ENCODE data around the gene GPC3. TPM values are rescaled to one million over a fixed set of nuclear protein-coding genes. Genes with fewer than 3 reads are reported as not detected.
"Not testable (repeated sequence)": the region's sequence is repeated elsewhere in the genome, so short reads cannot be mapped to it uniquely, and the experiment has no call there.

Gene GPC3
- polyA plus RNA-seq, 1 donor: 75.8 TPM

GRCh38 chrX:133897593-133898163 lies 87.7 kb downstream of the GPC3 start:
- Histone ChIP-seq H3K4me3 (ENCODE audit: low read length) (no peak overlapping the region), H3K9me3 (ENCODE audit: control insufficient read depth, low read depth, low read length) (no peaks in the 10 kb centered on the region), H3K36me3 (ENCODE audit: control insufficient read depth, insufficient read depth, low read length) (no peaks in the 10 kb centered on the region), H3K27ac (ENCODE audit: low read length) (no peak overlapping the region), H3K4me1 (ENCODE audit: control insufficient read depth, insufficient read depth, low read length) (no peaks in the 10 kb centered on the region), H3K27me3 (ENCODE audit: control insufficient read depth, insufficient read depth, low read length) (no peaks in the 10 kb centered on the region)
- DNase-seq: no peak
- no CpG with 5 or more reads among the region's 4 CpGs for WGBS (ENCODE audit: insufficient coverage, low lambda C conversion rate)

- Histone ChIP-seq H3K4me1 (ENCODE audit: control insufficient read depth, insufficient read depth, low read length) (no peaks in the 10 kb centered on the region), H3K27ac (ENCODE audit: low read length) (no peak overlapping the region), H3K27me3 (ENCODE audit: control insufficient read depth, insufficient read depth, low read length) (no peaks in the 10 kb centered on the region), H3K36me3 (ENCODE audit: control insufficient read depth, insufficient read depth, low read length) (no peaks in the 10 kb centered on the region), H3K4me3 (ENCODE audit: low read length) (no peak overlapping the region), H3K9me3 (ENCODE audit: control insufficient read depth, low read depth, low read length) (no peaks in the 10 kb centered on the region)
- DNase-seq: no peak
- no CpG with 5 or more reads among the region's 2 CpGs for WGBS (ENCODE audit: insufficient coverage, low lambda C conversion rate)
These were observed 93.1 kb downstream of the GPC3 start for GRCh38 chrX:133892337-133892736.

- Histone ChIP-seq H3K4me1 (ENCODE audit: control insufficient read depth, insufficient read depth, low read length) (no peaks in the 10 kb centered on the region), H3K27me3 (ENCODE audit: control insufficient read depth, insufficient read depth, low read length) (no peaks in the 10 kb centered on the region), H3K4me3 (ENCODE audit: low read length) (no peak overlapping the region), H3K9me3 (ENCODE audit: control insufficient read depth, low read depth, low read length) (no peaks in the 10 kb centered on the region), H3K27ac (ENCODE audit: low read length) (no peak overlapping the region), H3K36me3 (ENCODE audit: control insufficient read depth, insufficient read depth, low read length) (no peaks in the 10 kb centered on the region)
- WGBS (ENCODE audit: insufficient coverage, low lambda C conversion rate): no CpG with 5 or more reads among the region's 1 CpG
- no peak for DNase-seq
These were observed 96.4 kb downstream of the GPC3 start for GRCh38 chrX:133888984-133889383.

GRCh38 chrX:133888084-133888483 lies 97.3 kb downstream of the GPC3 start:
- not testable (repeated sequence) for H3K27ac ChIP-seq (ENCODE audit: low read length); H3K9me3 ChIP-seq (ENCODE audit: control insufficient read depth, low read depth, low read length)
- no CpG with 5 or more reads among the region's 3 CpGs for WGBS (ENCODE audit: insufficient coverage, low lambda C conversion rate)

GRCh38 chrX:133884430-133885394 lies 100.7 kb downstream of the GPC3 start:
- Histone ChIP-seq H3K27ac (ENCODE audit: low read length) (no peak overlapping the region), H3K4me1 (ENCODE audit: control insufficient read depth, insufficient read depth, low read length) (no peaks in the 10 kb centered on the region), H3K36me3 (ENCODE audit: control insufficient read depth, insufficient read depth, low read length) (no peaks in the 10 kb centered on the region), H3K4me3 (ENCODE audit: low read length) (no peak overlapping the region), H3K27me3 (ENCODE audit: control insufficient read depth, insufficient read depth, low read length) (no peaks in the 10 kb centered on the region), H3K9me3 (ENCODE audit: control insufficient read depth, low read depth, low read length) (no peaks in the 10 kb centered on the region)
- no peak for DNase-seq
- WGBS (ENCODE audit: insufficient coverage, low lambda C conversion rate): no CpG with 5 or more reads among the region's 4 CpGs

More at GRCh38 chrX:133888084-133888483, 97.3 kb downstream of the GPC3 start:
- not testable (repeated sequence) for DNase-seq; H3K36me3 ChIP-seq (ENCODE audit: control insufficient read depth, insufficient read depth, low read length); H3K27me3 ChIP-seq (ENCODE audit: control insufficient read depth, insufficient read depth, low read length); H3K4me3 ChIP-seq (ENCODE audit: low read length); H3K4me1 ChIP-seq (ENCODE audit: control insufficient read depth, insufficient read depth, low read length)

GRCh38 chrX:133881893-133882292 lies 103.5 kb downstream of the GPC3 start:
- no peak overlapping the region for H3K4me3 ChIP-seq (ENCODE audit: low read length)
- H3K36me3 ChIP-seq (ENCODE audit: control insufficient read depth, insufficient read depth, low read length): no peaks in the 10 kb centered on the region
- H3K27ac ChIP-seq (ENCODE audit: low read length): no peak overlapping the region
- no peaks in the 10 kb centered on the region for H3K4me1 ChIP-seq (ENCODE audit: control insufficient read depth, insufficient read depth, low read length)
- H3K27me3 ChIP-seq (ENCODE audit: control insufficient read depth, insufficient read depth, low read length): no peaks in the 10 kb centered on the region
- DNase-seq: no peak
- WGBS (ENCODE audit: insufficient coverage, low lambda C conversion rate): no CpG with 5 or more reads among the region's 7 CpGs
- no peaks in the 10 kb centered on the region for H3K9me3 ChIP-seq (ENCODE audit: control insufficient read depth, low read depth, low read length)

GRCh38 chrX:133881007-133881406 lies 104.4 kb downstream of the GPC3 start:
- no peak overlapping the region for H3K27ac ChIP-seq (ENCODE audit: low read length)
- WGBS (ENCODE audit: insufficient coverage, low lambda C conversion rate): no CpG with 5 or more reads among the region's 4 CpGs
- no peaks in the 10 kb centered on the region for H3K36me3 ChIP-seq (ENCODE audit: control insufficient read depth, insufficient read depth, low read length)
- H3K27me3 ChIP-seq (ENCODE audit: control insufficient read depth, insufficient read depth, low read length): no peaks in the 10 kb centered on the region
- no peaks in the 10 kb centered on the region for H3K4me1 ChIP-seq (ENCODE audit: control insufficient read depth, insufficient read depth, low read length)
- no peak for DNase-seq
- no peak overlapping the region for H3K4me3 ChIP-seq (ENCODE audit: low read length)
- H3K9me3 ChIP-seq (ENCODE audit: control insufficient read depth, low read depth, low read length): no peaks in the 10 kb centered on the region

GRCh38 chrX:133880032-133880443 lies 105.4 kb downstream of the GPC3 start:
- DNase-seq: no peak
- Histone ChIP-seq H3K27ac (ENCODE audit: low read length) (no peak overlapping the region), H3K36me3 (ENCODE audit: control insufficient read depth, insufficient read depth, low read length) (no peaks in the 10 kb centered on the region), H3K27me3 (ENCODE audit: control insufficient read depth, insufficient read depth, low read length) (no peaks in the 10 kb centered on the region), H3K9me3 (ENCODE audit: control insufficient read depth, low read depth, low read length) (no peaks in the 10 kb centered on the region), H3K4me1 (ENCODE audit: control insufficient read depth, insufficient read depth, low read length) (no peaks in the 10 kb centered on the region), H3K4me3 (ENCODE audit: low read length) (no peak overlapping the region)
- WGBS (ENCODE audit: insufficient coverage, low lambda C conversion rate): 80% methylated on average over 1 of the region's 4 CpGs

GRCh38 chrX:133878710-133879109 lies 106.7 kb downstream of the GPC3 start:
- WGBS (ENCODE audit: insufficient coverage, low lambda C conversion rate): no CpG with 5 or more reads among the region's 3 CpGs
- DNase-seq: no peak
- H3K27ac ChIP-seq (ENCODE audit: low read length): no peak overlapping the region
- no peaks in the 10 kb centered on the region for H3K36me3 ChIP-seq (ENCODE audit: control insufficient read depth, insufficient read depth, low read length)
- H3K4me3 ChIP-seq (ENCODE audit: low read length): no peak overlapping the region
- no peaks in the 10 kb centered on the region for H3K9me3 ChIP-seq (ENCODE audit: control insufficient read depth, low read depth, low read length)
- no peaks in the 10 kb centered on the region for H3K4me1 ChIP-seq (ENCODE audit: control insufficient read depth, insufficient read depth, low read length)
- no peaks in the 10 kb centered on the region for H3K27me3 ChIP-seq (ENCODE audit: control insufficient read depth, insufficient read depth, low read length)

- Histone ChIP-seq H3K4me1 (ENCODE audit: control insufficient read depth, insufficient read depth, low read length) (no peaks in the 10 kb centered on the region), H3K27ac (ENCODE audit: low read length) (no peak overlapping the region), H3K36me3 (ENCODE audit: control insufficient read depth, insufficient read depth, low read length) (no peaks in the 10 kb centered on the region), H3K4me3 (ENCODE audit: low read length) (no peak overlapping the region), H3K27me3 (ENCODE audit: control insufficient read depth, insufficient read depth, low read length) (no peaks in the 10 kb centered on the region), H3K9me3 (ENCODE audit: control insufficient read depth, low read depth, low read length) (no peaks in the 10 kb centered on the region)
- DNase-seq: no peak
These were observed 108.7 kb downstream of the GPC3 start for GRCh38 chrX:133876646-133877045.
